NCI-H774 (cell line): Measurements from ENCODE around the gene FBN1.

ENCODE experiments used
- DNase-seq: peaks from one replicate; lab custom pipeline; 2025; lab: John Stamatoyannopoulos, UW

The FBN1 gene

DNA sequence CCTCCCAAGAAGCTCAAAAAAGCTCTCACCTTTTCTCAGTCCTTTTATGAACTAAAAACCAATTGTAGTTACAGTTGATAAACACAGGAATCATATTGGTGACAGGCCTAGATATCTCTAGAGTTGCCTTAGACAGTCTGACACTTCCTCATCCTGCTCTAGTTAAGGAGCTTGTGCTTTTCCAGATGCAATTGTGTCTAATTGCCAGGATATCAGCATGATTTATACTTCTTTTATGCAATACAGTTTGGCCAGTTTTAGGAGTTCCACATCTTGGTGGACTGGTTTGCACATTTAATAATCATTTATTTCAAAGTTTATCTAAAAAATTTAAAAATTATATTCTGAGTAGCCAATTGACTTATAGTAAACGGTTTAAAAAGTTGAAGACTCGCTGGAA is 218.6 kb downstream of the FBN1 start:
- no peak for DNase-seq

DNA sequence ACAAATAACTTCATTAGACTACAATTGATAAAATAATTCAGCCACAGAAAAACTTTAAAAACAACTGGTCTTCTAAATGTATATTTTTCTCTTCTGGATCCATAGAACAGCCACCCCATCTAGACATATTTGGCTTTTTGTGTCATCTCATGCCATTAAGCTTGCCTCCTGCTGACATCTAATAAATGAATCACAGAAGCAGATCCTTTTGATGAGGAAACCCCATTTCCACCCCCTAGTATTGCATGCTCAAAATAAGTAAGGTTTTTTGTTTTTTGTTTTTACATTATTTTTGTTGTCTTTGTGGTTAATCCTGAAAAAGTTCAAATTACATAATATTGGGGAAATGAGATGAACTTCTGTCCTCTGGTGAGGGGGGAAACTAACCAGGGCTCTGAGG is 219.5 kb downstream of the FBN1 start:
- no peak for DNase-seq

DNA sequence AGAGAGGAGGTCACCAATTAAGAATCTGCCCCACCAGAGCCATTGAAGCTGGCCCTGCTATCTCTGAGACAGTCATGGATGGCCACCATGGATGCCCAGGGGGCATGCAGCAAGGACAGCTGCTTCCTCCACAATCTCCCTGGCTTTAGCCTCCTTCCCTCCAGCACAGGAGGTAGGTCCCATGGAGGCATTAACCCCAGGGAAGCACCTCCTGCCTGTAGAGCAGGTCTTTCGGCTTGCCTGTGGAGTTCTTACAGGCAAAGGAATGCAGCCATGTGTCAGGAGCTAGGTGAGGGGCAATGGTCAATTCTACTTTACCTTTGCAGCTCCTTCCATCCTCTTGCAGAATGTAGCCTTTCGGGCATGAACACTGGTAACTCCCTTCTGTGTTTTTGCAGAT is 220.5 kb downstream of the FBN1 start:
- DNase-seq: no peak

DNA sequence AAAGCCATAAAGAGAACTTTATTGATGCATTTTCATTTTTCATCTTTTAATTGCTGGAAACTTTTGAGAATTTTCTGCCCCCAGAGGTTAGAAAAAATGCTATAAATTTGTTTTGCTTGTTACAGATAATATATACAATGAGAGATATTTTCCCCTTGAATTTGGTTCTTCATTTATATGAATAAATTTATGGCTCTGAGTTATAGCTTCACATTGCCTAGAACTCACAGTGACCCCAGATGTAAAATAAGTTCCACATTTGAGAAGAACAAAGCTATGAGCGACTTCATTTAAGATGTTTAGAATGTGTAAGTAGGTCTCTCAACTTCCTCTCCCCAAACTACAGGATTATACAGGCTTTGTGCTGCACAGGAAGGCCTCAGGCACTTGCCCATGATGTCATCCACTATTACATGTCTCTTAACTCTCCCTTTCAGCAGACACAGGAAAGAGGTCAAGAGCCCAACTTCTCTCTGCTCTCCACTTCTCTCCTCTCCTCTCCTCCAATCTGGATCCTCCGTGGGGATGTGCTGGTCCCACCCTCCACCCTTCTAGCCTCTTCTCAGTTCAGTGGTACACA is 221.5 kb downstream of the FBN1 start:
- DNase-seq: no peak

DNA sequence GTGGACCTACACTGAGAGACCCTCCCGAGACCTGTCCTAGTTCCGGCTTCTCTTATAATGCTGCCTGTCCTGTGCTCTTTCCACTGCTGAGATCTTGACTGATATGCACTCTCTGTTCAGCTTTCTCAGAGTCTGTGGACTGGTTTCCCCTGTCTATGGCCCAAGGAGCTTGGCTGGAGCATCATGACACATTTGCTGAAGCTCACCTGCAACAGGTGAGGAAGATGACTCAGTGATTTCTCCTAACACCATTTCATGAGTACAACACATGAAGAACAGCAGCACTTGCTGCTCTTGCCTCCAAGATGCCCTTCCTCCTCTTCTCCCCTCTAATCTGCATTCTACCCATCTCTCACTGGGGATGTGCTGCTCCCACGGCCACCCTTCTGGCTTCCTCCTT is 222.2 kb downstream of the FBN1 start:
- no peak for DNase-seq

GRCh38 chr15:48422401-48422800 is 223.1 kb downstream of the FBN1 start:
- no peak for DNase-seq

- DNase-seq: no peak
Measured at GRCh38 chr15:48421362-48421761, 224.1 kb downstream of the FBN1 start.

DNA sequence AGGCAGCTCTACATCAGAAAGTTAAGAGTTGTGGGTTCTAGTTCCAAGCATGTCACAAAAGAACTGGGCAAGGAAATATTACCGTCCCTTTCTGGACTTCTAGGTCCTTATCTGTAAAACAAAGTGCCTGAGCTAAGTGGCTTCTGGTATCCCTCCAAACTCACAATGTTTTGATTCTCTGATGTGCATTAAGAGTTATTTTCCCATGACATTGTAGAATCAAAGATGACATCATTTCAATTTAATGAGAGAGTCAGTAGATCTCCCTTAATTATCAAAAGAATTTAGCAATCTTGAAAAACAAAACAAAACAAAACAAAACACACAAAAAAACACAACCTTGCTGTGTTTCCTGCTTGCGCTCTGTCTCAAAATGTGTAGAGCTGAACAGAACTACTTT is 225.6 kb downstream of the FBN1 start:
- no peak for DNase-seq

- DNase-seq: no peak
Measured at GRCh38 chr15:48418343-48418742, 227.2 kb downstream of the FBN1 start.

DNA sequence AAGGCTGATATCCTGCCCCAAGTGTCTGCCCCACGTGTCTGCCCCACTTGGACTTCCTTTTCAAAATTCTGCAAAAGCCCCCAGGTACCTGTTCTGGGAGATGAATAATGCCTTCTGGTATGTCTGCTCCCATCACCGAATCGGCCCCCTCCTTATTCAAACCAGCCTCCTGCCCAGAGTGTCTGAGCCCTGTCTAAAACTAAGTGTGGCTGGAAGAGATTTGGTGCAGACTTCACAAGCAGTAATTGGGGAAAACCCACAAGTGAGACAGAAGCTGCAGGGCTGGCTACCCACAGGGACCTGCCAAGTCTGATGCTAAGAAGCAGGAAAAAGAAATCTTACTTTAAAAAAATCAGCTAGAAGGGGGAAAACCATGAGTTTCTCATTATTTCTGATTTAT is 229.2 kb downstream of the FBN1 start:
- no peak for DNase-seq

- DNase-seq: no peak
Measured at GRCh38 chr15:48415036-48415886, 230.2 kb downstream of the FBN1 start.

GRCh38 chr15:48414015-48414414 is 231.5 kb downstream of the FBN1 start:
- DNase-seq: no peak

DNA sequence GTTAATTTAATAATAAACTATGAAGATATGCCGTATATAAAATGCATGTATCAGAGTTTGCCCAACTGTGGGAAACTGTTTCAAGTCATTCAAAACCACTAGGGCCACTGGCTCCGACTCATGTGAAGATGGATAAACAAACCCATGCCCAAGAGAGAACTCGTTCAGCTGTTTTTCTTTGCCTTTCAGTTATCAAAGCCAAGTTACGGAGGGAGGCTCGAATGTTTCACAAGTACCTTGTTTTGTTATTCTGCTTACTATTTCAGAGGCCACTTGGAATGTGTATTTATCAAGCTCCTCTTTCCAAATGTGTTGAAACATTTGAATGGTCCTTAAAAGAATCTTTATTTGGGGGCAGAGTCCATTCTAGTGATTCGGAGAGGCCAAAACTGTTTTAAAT is 232.2 kb downstream of the FBN1 start:
- no peak for DNase-seq

GRCh38 chr15:48411971-48412591 is 233.4 kb downstream of the FBN1 start:
- DNase-seq: no peak

- no peak for DNase-seq
Measured at GRCh38 chr15:48409623-48410022, 235.9 kb downstream of the FBN1 start.

DNA sequence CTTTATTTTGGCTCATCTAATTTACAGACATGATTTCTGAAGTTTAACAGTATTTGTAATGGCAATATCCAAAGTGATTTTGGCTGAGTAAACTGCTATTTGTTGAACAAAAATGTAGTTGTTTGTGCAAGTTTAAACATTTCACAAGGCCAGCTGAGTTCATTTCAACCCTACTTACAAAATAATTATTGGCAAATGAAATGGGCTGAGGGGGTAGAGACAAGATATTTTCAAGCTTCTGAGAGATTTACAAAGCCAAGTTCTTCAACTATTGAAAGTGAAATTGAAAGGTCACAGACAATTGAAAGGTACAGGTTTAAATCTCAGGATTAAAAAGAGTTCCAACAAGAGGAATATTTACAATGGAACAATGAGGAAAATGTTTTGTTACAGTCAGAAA is 237.2 kb downstream of the FBN1 start:
- DNase-seq: no peak

GRCh38 chr15:48407646-48408045 is 237.9 kb downstream of the FBN1 start:
- DNase-seq: no peak

GRCh38 chr15:48406911-48407310 is 238.6 kb downstream of the FBN1 start:
- DNase-seq: no peak

DNA sequence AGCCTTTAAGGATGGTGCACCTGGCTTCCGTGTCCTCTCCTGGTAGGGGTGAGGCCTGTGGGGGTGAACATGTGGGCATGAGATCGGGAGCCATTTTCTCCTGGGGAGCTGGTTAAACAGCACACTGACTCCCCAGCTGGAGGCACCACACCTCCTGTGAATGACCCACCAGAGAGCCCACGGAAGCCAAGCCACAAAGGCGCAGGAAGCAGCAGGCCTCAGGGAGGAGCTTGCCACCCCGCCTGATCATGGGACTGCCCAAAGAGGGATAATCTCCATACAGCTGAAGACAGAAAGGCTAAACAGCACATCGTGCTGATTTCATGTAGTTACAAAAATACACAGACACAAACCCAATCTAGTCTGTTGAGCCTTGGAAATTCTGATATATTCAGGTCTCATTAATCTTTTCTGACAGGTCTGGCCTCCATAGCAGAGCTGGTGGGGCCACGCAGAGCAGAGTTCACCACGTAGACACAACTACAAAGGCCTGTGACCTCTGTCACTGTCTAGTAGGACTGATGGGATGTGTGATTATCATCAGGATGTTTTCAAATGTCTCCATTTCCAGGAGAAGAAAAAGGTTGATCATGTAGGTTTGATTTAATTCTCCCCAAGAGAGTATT is 239.1 kb downstream of the FBN1 start:
- DNase-seq: no peak

DNA sequence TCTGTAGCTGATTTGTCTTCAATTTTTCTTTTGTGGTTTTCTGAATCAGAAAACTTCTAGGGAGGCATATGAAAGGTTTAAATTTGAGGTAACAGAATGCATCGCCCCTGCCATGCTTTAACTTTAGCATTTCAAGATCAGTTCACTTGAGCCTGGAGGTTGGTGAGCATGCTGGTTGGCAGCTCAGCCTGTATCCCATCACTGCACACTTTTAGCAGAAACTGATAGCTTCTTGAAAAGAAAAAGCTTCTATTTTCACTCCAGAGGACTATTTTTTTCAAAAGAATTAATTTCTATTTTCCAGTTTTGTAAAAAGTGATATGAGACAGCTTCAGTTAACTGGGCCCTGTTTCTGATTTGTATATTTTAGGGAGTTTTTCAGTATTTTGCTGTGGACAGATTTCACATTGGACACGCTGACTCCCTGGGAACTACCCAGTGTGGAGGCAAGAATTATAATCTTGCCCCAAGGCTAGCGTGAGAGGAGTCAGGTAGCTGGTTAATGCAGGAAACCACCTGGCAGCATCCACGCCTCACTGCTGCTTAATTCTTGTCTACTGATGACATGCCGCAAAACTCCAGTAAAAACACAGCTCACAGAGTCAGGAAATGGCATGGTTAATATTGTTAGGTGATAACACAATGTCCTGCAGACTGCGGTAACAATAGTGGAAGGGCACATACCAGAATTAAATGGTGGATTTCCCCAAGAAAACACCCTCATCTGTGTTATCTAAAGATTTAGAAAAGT is 242.9 kb downstream of the FBN1 start:
- no peak for DNase-seq

- no peak for DNase-seq
Measured at GRCh38 chr15:48400086-48400485, 245.4 kb downstream of the FBN1 start.

DNA sequence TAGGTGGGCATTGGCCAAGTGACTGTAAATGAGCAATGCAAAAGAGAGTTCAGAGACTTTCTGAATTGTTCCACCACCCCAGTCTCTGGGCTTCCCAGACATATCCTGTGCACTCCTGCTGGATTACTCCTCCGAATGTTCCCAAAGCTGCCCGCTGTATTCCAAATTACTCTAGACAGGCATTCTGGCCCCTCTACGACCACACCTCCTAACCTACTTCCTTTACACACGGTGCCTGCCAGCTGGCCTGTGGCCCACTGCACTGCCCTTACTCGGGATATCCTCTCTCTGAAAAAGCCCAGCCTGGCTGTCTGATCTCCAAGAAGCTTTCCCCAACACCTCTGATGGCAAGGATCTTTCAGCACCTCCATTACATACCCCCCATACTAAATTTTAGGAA is 247.7 kb downstream of the FBN1 start:
- no peak for DNase-seq
